GM12872 (cell line): ENCODE results near the gene DUSP22.

Experiments used
- TF ChIP-seq, protein P1 (sequence below): IDR thresholded peaks from 3 replicates; pipeline ENCODE4 v1.5.1; 2011; ENCODE audit warnings: low read depth, mild to moderate bottlenecking, low read length, moderate library complexity; ENCODE audit not compliant: insufficient read depth

The DUSP22 gene

DNA sequence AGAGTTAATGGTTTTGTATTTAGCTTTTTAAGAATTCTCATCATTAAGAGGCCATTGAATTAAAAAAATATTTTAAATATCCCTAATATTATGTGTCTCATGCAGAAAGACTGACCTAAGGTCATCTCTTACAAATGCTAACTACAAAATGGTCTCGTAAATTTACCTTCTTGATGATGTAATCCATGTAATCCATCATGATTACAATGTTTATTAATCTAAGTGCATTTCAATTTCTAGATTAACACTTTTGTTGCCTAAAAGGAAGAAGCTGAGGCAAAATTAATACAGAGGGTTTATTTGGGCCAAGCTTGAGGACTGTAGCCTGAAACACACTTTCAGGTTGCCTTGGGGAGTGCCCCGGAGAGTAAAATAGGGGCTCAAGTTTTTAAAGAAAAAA, 18.4 kb downstream of the DUSP22 start:
- TF ChIP-seq, protein P1, sequence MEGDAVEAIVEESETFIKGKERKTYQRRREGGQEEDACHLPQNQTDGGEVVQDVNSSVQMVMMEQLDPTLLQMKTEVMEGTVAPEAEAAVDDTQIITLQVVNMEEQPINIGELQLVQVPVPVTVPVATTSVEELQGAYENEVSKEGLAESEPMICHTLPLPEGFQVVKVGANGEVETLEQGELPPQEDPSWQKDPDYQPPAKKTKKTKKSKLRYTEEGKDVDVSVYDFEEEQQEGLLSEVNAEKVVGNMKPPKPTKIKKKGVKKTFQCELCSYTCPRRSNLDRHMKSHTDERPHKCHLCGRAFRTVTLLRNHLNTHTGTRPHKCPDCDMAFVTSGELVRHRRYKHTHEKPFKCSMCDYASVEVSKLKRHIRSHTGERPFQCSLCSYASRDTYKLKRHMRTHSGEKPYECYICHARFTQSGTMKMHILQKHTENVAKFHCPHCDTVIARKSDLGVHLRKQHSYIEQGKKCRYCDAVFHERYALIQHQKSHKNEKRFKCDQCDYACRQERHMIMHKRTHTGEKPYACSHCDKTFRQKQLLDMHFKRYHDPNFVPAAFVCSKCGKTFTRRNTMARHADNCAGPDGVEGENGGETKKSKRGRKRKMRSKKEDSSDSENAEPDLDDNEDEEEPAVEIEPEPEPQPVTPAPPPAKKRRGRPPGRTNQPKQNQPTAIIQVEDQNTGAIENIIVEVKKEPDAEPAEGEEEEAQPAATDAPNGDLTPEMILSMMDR: no peak

DNA sequence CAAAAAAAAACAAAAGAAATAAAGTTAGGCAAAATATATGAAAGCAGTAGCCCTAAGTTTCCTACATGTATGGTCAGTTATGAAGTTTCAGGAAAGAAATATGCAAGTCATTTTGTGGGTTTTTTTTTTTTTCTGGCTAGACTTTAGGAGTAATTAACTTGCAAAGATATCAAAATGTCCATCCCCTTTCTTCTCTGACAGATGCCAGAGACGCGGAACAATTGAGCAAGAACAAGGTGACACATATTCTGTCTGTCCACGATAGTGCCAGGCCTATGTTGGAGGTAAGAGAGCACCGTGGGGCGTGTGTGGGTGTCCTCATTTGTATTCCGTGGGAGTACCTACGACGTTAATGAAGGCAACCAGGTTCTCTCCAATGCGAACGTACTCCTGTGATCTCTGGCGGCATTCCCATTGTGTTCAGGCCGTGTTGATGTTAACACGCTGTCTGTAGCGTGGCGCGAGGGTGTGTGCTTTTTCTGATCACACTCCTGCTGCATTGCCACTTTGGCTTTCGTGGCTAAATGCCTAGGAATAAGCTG, 19.5 kb downstream of the DUSP22 start:
- TF ChIP-seq, protein P1: no peak

DNA sequence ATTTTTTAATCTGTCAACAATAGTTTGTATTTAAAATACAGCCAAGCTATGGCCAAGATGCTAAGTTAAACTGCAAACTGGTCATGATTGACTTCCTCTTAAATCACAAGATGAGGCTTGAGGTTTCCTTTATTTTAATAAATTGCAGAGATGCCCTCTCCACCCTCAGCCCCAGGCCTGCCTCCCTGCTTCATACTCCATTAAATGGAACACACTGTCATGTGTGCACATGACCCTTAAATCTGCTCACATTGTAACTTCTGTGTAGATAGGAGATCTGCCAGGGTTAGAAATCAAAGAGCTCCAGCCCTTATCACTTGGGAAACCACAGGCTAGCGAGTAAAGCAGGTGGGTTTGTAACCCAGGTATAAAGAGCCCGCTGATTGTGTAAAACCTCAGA, 20.8 kb downstream of the DUSP22 start:
- TF ChIP-seq, protein P1: no peak

DNA sequence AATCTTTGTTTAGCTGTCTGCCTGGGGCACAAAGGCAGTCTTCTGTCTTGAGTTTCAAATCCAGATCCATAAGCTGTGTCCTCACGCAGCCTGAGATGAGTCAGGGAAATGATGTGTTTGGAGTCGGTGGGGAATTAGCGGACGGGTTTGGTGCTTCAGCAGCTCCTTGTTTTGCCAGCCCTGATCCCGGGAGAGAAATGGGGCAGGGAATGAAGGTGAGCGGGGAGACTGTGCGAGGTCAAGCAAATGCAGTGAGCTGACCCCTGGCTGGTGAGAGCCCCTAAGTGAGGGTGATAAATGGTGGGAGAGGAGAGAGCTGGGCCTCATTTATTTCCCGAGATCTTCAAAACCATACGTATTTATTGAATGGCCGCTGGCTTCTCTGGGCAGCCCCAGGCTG, 21.6 kb downstream of the DUSP22 start:
- TF ChIP-seq, protein P1: no peak

DNA sequence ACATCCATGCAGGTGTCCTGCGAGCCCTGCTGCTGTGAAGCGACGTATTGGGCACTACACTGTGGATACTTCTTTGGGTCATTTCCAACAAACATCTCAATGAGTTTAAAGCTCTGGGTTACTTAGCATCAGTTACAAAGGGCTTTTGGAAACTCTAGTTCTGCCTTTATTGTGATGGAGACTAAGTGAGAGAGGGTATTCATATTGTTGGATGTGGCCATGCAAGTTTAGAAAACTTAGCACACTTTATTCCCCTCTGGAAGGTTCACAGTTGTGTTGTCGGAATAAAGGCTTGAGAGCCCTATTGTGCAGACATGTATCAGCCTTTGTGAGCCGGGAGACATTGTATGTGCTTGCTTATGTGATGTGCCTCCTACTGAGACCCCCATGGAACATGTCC, 22.1 kb downstream of the DUSP22 start:
- TF ChIP-seq, protein P1: no peak

DNA sequence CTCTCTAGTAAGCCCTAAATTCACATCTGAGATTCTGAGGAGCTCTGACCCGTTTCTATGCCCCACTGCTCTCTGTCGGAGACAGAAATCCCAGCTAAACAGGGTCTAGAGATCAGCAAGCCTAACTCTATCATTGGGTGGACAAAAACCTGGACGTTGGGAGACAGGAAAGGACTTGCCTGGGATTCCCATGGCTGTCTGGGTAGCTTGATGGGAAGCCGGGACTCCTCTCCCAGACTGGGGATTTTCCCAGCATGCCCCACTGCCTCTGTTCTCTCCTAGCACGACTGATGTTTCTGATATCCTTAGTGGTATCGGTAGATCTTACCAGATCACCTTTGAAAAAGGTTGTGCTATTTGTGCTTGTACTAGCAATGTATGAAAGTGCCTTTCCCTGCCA, 22.9 kb downstream of the DUSP22 start:
- TF ChIP-seq, protein P1: no peak

DNA sequence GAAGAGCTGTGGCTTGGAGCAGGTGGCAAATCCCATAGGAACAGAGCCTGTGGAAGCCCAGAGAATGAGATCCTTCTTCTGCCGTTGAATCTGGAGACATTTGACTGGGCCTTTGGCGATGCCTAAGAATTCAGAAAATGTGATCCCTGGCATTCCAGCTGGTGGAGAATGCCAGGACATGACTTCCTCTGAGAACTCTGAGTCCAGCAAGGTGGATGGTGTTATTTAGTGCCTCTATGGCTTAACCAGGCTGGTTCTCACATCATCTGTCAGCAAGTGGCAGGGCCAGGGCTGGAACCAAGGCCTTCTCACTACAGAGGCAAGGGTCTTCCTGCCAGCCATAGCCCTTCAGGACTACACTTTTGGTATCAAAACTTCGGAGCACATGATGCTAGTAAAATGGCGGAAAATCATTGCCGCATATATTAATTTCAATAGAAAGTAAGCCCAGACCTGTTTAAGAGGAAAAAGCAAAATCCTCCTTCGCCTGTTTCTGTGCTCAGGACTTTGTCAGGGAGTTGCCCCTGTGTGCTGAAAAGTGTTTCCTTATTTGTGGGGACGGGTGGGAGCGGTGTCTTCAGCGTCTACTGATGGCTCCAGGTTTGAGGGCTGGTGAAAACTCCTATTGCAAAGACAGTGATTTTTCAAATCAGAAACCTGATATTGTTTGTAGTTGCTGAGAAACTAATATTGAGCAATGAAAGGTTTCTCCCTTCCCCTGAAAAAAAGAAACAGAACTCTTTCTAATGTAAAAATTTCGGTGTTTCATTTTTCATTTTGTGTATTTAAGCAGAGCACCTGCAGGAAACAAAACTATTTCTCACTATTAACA, 23.9 kb downstream of the DUSP22 start:
- TF ChIP-seq, protein P1: no peak

DNA sequence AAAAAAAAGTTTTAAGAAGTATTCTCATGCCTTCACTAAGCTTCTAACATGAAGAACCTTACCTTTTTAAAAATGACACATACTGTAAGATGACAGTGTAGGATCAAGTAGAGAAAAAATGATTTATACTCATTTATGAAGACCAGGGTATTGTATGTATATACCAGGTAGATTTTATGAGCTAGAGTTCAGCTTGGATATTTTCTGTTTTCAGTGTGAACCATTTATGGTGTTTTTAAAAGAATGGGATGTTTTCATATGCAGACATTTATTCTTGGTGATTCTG, 24.4 kb downstream of the DUSP22 start:
- TF ChIP-seq, protein P1: no peak
